HCT116 (cell line): ENCODE measurements around the gene AURKA. TPM values are rescaled to one million over a fixed set of nuclear protein-coding genes. Genes with fewer than 3 reads are reported as not detected.

Source experiments
- ATAC-seq: fragments of 200-7000 bp; cut with Tn5 transposase; 2 replicates; pipeline ENCODE4 v1.9.1; 2020; ENCODE audit warnings: mild to moderate bottlenecking, moderate library complexity
- BruUV-seq: library from RNA; stranded (reverse); fragments of 400-500 nt; replicated peaks from 2 replicates; lab custom pipeline; 2021; lab: Mats Ljungman, UMichigan
- CTCF ChIA-PET: fragments of 300-600 bp; sonication (Branson Sonifier 250); formaldehyde crosslinking; loops from one replicate; lab custom pipeline; 2021; ENCODE audit warnings: antibody characterized with exemption; lab: Charles Lee
- POLR2A ChIA-PET: fragments of 300-600, 350-600 bp; sonication (Branson Sonifier 250); formaldehyde crosslinking; loops from one replicate; lab custom pipeline; 2021; ENCODE audit warnings: antibody characterized with exemption; lab: Charles Lee
- RAD21 ChIA-PET, 2 experiments: fragments of 300-600 bp; sonication (Branson Sonifier 250); formaldehyde crosslinking; loops; one replicate each; lab custom pipeline; 2023; ENCODE audit warnings: low total read pairs in 2 of 2; ENCODE audit not compliant: uncharacterized antibody in 2 of 2, unreplicated experiment in 2 of 2, low non-redundant PET in 1 of 2; lab: Charles Lee
- DNase-seq: peaks from one replicate; pipeline ENCODE4 v3.0.0-alpha.2; 2010; ENCODE audit warnings: low read depth, low spot score
- H2AFZ ChIP-seq: fragments of 200-600 bp; shearing (Covaris generic), sonication (generic); 2 replicates; pipeline ENCODE4 v1.6.1; 2017; ENCODE audit warnings: low read depth, mixed run types, mixed read lengths, antibody characterized with exemption, low read length; ENCODE audit not compliant: poor library complexity, severe bottlenecking
- H3K27ac ChIP-seq: 2 replicates; pipeline ENCODE4 v1.5.1; 2012; ENCODE audit warnings: low read depth, low read length
- H3K27me3 ChIP-seq: fragments of 200-600 bp; sonication (generic); 2 replicates; pipeline ENCODE4 v1.6.1; 2016; ENCODE audit warnings: mixed run types, low read length, mixed read lengths; ENCODE audit not compliant: insufficient read depth
- H3K36me3 ChIP-seq, 2 experiments: fragments of 200-500 bp in 1 of 2; fragments of 200-600 bp in 1 of 2; sonication (Bioruptor generic) in 1 of 2; sonication (generic) in 1 of 2; 2 replicates each; pipeline versions ENCODE4 v1.5.1 to v1.6.1; 2014 to 2016; ENCODE audit warnings: low read length in 2 of 2, inconsistent platforms in 1 of 2, mixed read lengths in 1 of 2, mixed run types in 1 of 2; ENCODE audit not compliant: insufficient read depth in 2 of 2, control insufficient read depth in 1 of 2
- H3K4me1 ChIP-seq, 2 experiments: fragments of 200-600 bp in 1 of 2; sonication (generic) in 1 of 2; 2 replicates each; pipeline versions ENCODE4 v1.5.1 to v1.6.1; 2012 to 2017; ENCODE audit warnings: low read length in 2 of 2, inconsistent platforms in 1 of 2, mild to moderate bottlenecking in 1 of 2, mixed read lengths in 1 of 2, mixed run types in 1 of 2, moderate library complexity in 1 of 2; ENCODE audit not compliant: insufficient read depth in 2 of 2, control insufficient read depth in 1 of 2
- H3K4me2 ChIP-seq: fragments of 200-600 bp; sonication (generic); 2 replicates; pipeline ENCODE4 v1.6.1; 2017; ENCODE audit warnings: mixed run types, low read length, mixed read lengths
- H3K4me3 ChIP-seq, 2 experiments: fragments of 200-600 bp in 1 of 2; sonication (generic) in 1 of 2; replicated peaks in 1 of 2; 2 replicates each; pipeline ENCODE4 v1.5.1; 2011 to 2016; ENCODE audit warnings: low read length in 2 of 2, control low read depth in 1 of 2, low read depth in 1 of 2, mild to moderate bottlenecking in 1 of 2, mixed read lengths in 1 of 2, mixed run types in 1 of 2
- H3K79me2 ChIP-seq: fragments of 200-600 bp; sonication (generic); 2 replicates; pipeline ENCODE4 v1.6.1; 2017; ENCODE audit warnings: mild to moderate bottlenecking, mixed run types, low read length, moderate library complexity, mixed read lengths; ENCODE audit not compliant: insufficient read depth
- H3K9ac ChIP-seq: fragments of 200-600 bp; sonication (generic); 2 replicates; pipeline ENCODE4 v1.6.1; 2016; ENCODE audit warnings: low read length, mixed read lengths
- H3K9me2 ChIP-seq: fragments of 200-600 bp; sonication (generic), shearing (Covaris generic); 2 replicates; pipeline ENCODE4 v1.6.1; 2017; ENCODE audit warnings: mixed run types, mild to moderate bottlenecking, moderate library complexity; ENCODE audit not compliant: insufficient read depth
- H3K9me3 ChIP-seq, 2 experiments: fragments of 200-500 bp in 1 of 2; fragments of 200-600 bp in 1 of 2; sonication (Bioruptor generic) in 1 of 2; sonication (generic) in 1 of 2; 2 replicates each; pipeline ENCODE4 v1.6.1; 2014 to 2017; ENCODE audit warnings: low read length in 2 of 2, mixed read lengths in 2 of 2, inconsistent platforms in 1 of 2, low read depth in 1 of 2, mild to moderate bottlenecking in 1 of 2, mixed run types in 1 of 2, moderate library complexity in 1 of 2; ENCODE audit not compliant: control insufficient read depth in 1 of 2, insufficient read depth in 1 of 2
- H4K20me1 ChIP-seq: fragments of 200-600 bp; sonication (generic), shearing (Covaris generic); 2 replicates; pipeline ENCODE4 v1.6.1; 2017; ENCODE audit warnings: mixed run types, mild to moderate bottlenecking, moderate library complexity; ENCODE audit not compliant: insufficient read depth
- CEBPB ChIP-seq: IDR thresholded peaks from 2 replicates; pipeline ENCODE4 v1.6.1; 2012; ENCODE audit warnings: low read depth
- JUND ChIP-seq: IDR thresholded peaks from 2 replicates; pipeline ENCODE4 v1.6.1; 2012
- POLR2A ChIP-seq: IDR thresholded peaks from 2 replicates; pipeline ENCODE4 v1.7.0; 2011; ENCODE audit warnings: borderline replicate concordance; ENCODE audit not compliant: insufficient read depth, insufficient read length; ENCODE audit errors: extremely low read depth
- RAD21 ChIP-seq: IDR thresholded peaks from 2 replicates; pipeline ENCODE4 v1.6.1; 2012; ENCODE audit warnings: low read depth, mild to moderate bottlenecking
- SIN3A ChIP-seq: IDR thresholded peaks from 2 replicates; pipeline ENCODE4 v1.6.1; 2012; ENCODE audit warnings: low read depth
- ZFX ChIP-seq: fragments of 450-650 bp; IDR thresholded peaks from 2 replicates; pipeline ENCODE4 v1.6.1; 2017
- ZNF274 ChIP-seq: fragments of 200-500 bp; sonication (Bioruptor generic); IDR thresholded peaks from 2 replicates; pipeline ENCODE4 v1.6.1; 2014; ENCODE audit warnings: mild to moderate bottlenecking, low read depth, low read length, inconsistent platforms
- intact Hi-C: fragments of 100-400 bp; cut with micrococcal nuclease; formaldehyde crosslinking; loops from 2 replicates; pipeline ENCODE4 v1.10.0; 2022
- total RNA-seq: library from RNA; stranded (reverse); gene quantifications from one replicate; pipeline ENCODE4 v1.2.1, GENCODE V29; 2021; ENCODE audit not compliant: unreplicated experiment
- TF ChIP-seq, protein P1 (sequence below): IDR thresholded peaks from 2 replicates; pipeline ENCODE4 v1.6.1; 2011; ENCODE audit warnings: mild to moderate bottlenecking, low read length, moderate library complexity; ENCODE audit not compliant: insufficient replicate concordance; ENCODE audit errors: extremely low read depth
- TF ChIP-seq, protein P2 (sequence below): IDR thresholded peaks from 2 replicates; pipeline ENCODE4 v1.6.1; 2012
- TF ChIP-seq, protein P3 (sequence below), 3 experiments: fragments of 200-600 bp in 1 of 3; sonication (generic) in 1 of 3; IDR thresholded peaks in 2 of 3; conservative IDR thresholded peaks in 1 of 3; 2 replicates each; pipeline ENCODE4 v1.5.1; 2012 to 2017; ENCODE audit warnings: low read depth in 2 of 3, low read length in 2 of 3, antibody characterized with exemption in 1 of 3, borderline replicate concordance in 1 of 3, control low read depth in 1 of 3, mild to moderate bottlenecking in 1 of 3, mixed read lengths in 1 of 3, mixed run types in 1 of 3, moderate library complexity in 1 of 3; ENCODE audit not compliant: insufficient read depth in 1 of 3

Gene AURKA
- total RNA-seq, 1 experiment from 2014 or later: 80.1 TPM

- Histone ChIP-seq H3K4me1 (peaks cover 0 to 11% of the 10 kb centered on the region in 2 experiments; a peak in 2 of 4 replicates), H3K9ac (no peak overlapping the region), H3K9me3 (no peaks in the 10 kb centered on the region), H3K27me3 (no peaks in the 10 kb centered on the region), H4K20me1 (no peaks in the 10 kb centered on the region), H3K4me2 (no peak overlapping the region), H3K9me2 (no peaks in the 10 kb centered on the region), H3K27ac (no peak overlapping the region), H2AFZ (no peak overlapping the region), H3K36me3 (no peaks in the 10 kb centered on the region), H3K4me3 (no peak overlapping the region), H3K79me2 (no peaks in the 10 kb centered on the region)
- no peak for ATAC-seq
- ChIA-PET CTCF (no interaction called here), POLR2A (no interaction called here), RAD21 (no interaction called here)
- DNase-seq: no peak
- no TSS peak for BruUV-seq
- intact Hi-C loops: no loop called here
- no peak for TF ChIP-seq ZFX
- TF ChIP-seq ZNF274: no peak
- TF ChIP-seq JUND: no peak
- TF ChIP-seq, protein P1, sequence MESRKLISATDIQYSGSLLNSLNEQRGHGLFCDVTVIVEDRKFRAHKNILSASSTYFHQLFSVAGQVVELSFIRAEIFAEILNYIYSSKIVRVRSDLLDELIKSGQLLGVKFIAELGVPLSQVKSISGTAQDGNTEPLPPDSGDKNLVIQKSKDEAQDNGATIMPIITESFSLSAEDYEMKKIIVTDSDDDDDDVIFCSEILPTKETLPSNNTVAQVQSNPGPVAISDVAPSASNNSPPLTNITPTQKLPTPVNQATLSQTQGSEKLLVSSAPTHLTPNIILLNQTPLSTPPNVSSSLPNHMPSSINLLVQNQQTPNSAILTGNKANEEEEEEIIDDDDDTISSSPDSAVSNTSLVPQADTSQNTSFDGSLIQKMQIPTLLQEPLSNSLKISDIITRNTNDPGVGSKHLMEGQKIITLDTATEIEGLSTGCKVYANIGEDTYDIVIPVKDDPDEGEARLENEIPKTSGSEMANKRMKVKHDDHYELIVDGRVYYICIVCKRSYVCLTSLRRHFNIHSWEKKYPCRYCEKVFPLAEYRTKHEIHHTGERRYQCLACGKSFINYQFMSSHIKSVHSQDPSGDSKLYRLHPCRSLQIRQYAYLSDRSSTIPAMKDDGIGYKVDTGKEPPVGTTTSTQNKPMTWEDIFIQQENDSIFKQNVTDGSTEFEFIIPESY: no peak
- TF ChIP-seq, protein P2, sequence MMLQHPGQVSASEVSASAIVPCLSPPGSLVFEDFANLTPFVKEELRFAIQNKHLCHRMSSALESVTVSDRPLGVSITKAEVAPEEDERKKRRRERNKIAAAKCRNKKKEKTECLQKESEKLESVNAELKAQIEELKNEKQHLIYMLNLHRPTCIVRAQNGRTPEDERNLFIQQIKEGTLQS: no peak
- TF ChIP-seq RAD21: no peak
- no peak for TF ChIP-seq SIN3A
- TF ChIP-seq CEBPB: no peak
- TF ChIP-seq POLR2A: no peak
- TF ChIP-seq, protein P3, sequence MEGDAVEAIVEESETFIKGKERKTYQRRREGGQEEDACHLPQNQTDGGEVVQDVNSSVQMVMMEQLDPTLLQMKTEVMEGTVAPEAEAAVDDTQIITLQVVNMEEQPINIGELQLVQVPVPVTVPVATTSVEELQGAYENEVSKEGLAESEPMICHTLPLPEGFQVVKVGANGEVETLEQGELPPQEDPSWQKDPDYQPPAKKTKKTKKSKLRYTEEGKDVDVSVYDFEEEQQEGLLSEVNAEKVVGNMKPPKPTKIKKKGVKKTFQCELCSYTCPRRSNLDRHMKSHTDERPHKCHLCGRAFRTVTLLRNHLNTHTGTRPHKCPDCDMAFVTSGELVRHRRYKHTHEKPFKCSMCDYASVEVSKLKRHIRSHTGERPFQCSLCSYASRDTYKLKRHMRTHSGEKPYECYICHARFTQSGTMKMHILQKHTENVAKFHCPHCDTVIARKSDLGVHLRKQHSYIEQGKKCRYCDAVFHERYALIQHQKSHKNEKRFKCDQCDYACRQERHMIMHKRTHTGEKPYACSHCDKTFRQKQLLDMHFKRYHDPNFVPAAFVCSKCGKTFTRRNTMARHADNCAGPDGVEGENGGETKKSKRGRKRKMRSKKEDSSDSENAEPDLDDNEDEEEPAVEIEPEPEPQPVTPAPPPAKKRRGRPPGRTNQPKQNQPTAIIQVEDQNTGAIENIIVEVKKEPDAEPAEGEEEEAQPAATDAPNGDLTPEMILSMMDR (IDR thresholded peaks at IDR 0.05 in 2 of 3, conservative IDR thresholded peaks at IDR 0.05 in 1 of 3; ENCODE audit: borderline replicate concordance in 1 of 3, insufficient read depth in 1 of 3, low read depth in 2 of 3, low read length in 2 of 3): no peak
Measured at GRCh38 chr20:56430957-56431356, 38.9 kb upstream of the AURKA start.
